Activated T-helper 2 cell treated with anti-CD3 and anti-CD28 coated beads, Interferon-gamma antibody, Interleukin-2, Interleukin-4, amounts not matched to agents 10 μg/mL and 5 μg/mL and 100 μg/mL, durations not matched to agents 14 hours and 24 hours and 36 hours (primary cell): ENCODE data around the gene KIF12. TPM values are rescaled to one million over a fixed set of nuclear protein-coding genes. Genes with fewer than 3 reads are reported as not detected.

Experiments used
- DNase-seq: peaks from one replicate; pipeline ENCODE4 v3.0.0; 2021; ENCODE audit warnings: low spot score
- H3K27ac Mint-ChIP-seq: one replicate; pipeline ENCODE4 v1.8.0; 2021; ENCODE audit warnings: mixed read lengths
- H3K27me3 Mint-ChIP-seq: one replicate; pipeline ENCODE4 v1.8.0; 2021; ENCODE audit warnings: low read depth, mixed read lengths
- H3K36me3 Mint-ChIP-seq: one replicate; pipeline ENCODE4 v1.8.0; 2021; ENCODE audit warnings: low read depth, mixed read lengths
- H3K4me1 Mint-ChIP-seq: one replicate; pipeline ENCODE4 v1.8.0; 2021; ENCODE audit warnings: low read depth, mixed read lengths
- H3K4me3 Mint-ChIP-seq: one replicate; pipeline ENCODE4 v1.8.0; 2021; ENCODE audit warnings: low read depth, mild to moderate bottlenecking, moderate library complexity, mixed read lengths
- H3K9me3 Mint-ChIP-seq: one replicate; pipeline ENCODE4 v1.8.0; 2021; ENCODE audit warnings: mixed read lengths
- intact Hi-C: fragments of 100-400 bp; cut with micrococcal nuclease; formaldehyde crosslinking; loops from one replicate; pipeline ENCODE4 v1.15.1; 2023
- total RNA-seq: library from RNA; stranded (reverse); gene quantifications from 2 replicates; pipeline ENCODE4 v1.2.3, GENCODE V29; 2022

Gene KIF12
- total RNA-seq, 1 donor from 2014 or later = not detected

DNA sequence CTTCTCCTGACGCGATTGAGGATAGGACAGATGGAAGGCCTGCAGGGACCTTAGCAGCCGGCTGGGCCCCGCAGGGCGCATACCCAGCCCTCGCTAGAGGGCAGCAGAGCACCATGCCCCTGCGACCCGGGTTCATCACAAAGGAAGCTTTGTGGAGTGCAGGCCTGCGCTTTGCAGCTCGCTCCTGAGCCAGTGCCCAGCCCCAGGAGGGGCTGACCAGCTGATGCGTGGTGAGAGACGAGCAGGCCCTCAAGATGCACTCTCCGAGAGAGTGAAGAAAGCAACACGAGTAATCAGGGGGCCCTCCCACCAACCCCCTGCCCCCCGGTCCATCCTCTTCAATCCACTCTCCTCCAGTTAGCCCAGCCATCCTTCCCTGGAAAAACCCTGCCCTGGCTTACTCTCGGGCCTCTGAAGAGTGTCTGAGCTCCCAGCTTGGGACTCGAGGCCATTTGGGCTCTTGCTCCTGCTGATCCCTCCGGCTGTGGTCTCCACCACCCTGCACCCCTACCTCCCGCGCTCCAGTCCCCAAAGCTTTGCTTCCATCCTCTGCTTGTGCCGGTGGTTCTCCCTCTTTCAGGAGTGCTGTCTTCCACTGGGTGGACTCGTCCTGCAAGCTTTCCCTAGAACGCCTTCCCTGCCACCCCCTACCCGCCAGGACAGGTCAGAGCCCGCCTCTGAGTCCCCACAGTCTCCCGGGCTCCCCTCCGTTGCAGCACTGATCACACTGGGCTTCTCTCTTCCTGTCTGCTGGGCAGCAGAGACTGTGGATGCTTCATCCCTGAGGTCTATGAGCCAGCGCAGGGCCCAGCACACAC, 9.1 kb upstream of the KIF12 start:
- peaks cover 17% of the 10 kb centered on the region for H3K27me3 Mint-ChIP-seq
- intact Hi-C loops = loop anchor here (1.0 kb wide), 1 partner anchor 183 kb away; no protein-coding TSS in a partner anchor
- no peak overlapping the region for H3K4me3 Mint-ChIP-seq
- H3K36me3 Mint-ChIP-seq = no peaks in the 10 kb centered on the region
- DNase-seq = peak; percentile 36
- H3K4me1 Mint-ChIP-seq = no peaks in the 10 kb centered on the region
- H3K9me3 Mint-ChIP-seq = no peaks in the 10 kb centered on the region
- no peak overlapping the region for H3K27ac Mint-ChIP-seq

DNA sequence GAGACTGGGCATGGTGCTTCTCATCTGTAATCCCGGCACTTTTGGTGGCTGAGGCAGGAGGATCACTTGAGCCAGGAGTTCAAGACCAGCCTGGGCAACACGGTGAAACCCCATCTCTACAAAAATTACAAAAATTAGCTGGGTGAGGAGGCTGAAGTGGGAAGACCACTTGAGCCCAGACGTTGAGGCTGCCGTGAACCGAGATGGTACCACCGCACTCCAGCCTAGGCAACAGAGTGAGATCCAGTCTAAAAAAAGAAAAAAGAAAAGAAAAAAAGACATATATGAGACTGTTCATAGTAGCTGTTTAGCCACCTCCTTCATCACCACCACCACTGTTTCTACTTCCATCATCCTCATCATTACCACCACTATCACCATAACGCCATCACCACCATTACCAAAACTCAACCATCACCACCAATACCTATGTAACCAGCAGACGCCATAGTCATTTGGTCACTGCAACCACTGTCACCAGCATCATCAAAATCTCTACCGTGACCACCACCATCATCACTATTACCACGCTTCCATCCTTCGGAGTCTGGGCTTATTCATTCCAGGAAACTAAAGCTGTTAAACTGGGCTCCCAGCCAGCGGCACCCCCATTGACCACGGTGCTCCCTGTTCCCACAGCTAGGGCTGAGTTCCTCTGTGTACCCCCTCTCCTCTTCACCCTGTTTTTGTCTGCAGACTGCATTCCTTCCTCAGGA, 8.4 kb upstream of the KIF12 start:
- Mint-ChIP-seq H3K36me3 (no peaks in the 10 kb centered on the region), H3K4me1 (no peaks in the 10 kb centered on the region), H3K9me3 (no peaks in the 10 kb centered on the region), H3K4me3 (no peak overlapping the region), H3K27ac (no peak overlapping the region), H3K27me3 (peaks cover 17% of the 10 kb centered on the region)
- DNase-seq = no peak
- intact Hi-C loops = loop anchor here (1.0 kb wide), 1 partner anchor 184 kb away; no protein-coding TSS in a partner anchor

DNA sequence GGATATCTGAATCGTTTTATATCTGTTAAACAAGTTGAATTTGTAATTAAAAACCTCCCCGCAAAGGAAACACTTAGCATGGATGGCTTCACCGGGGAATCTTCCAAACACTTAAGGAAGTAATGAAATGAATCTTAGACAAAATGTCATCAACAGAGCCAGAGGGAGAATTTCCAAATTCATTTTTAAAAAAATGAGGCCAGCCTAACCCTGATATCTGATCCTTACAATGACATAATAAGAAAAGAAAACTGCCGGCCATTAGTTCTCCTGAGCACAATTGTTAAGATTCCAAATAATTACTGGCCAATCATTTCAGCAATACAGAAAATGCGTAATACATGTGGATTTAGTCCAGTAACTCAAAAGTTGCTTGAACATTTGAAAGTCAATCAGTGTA, 6.1 kb upstream of the KIF12 start:
- Mint-ChIP-seq H3K4me3 (no peak overlapping the region), H3K27me3 (peaks cover 16% of the 10 kb centered on the region), H3K9me3 (no peaks in the 10 kb centered on the region), H3K36me3 (no peaks in the 10 kb centered on the region), H3K27ac (no peak overlapping the region), H3K4me1 (no peaks in the 10 kb centered on the region)
- intact Hi-C loops = no loop called here
- DNase-seq = no peak

DNA sequence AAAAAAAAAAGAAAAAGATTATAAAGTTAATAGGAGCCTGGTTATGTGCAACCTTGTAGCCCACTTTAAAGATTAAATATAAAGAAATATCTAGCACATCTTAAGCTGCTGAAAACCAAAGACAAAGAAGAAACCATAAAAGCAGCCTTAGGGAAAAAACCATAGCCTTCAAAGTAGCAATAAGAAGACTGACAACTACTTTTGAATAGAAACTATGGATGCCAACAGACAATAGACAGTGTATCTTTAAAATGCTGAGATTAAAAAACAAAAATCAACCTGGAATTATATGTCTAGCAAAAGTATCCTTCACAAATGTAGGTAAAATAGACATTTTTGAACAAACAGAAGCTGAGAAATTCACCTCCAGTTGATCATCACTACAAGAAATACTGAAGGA, 3.4 kb upstream of the KIF12 start:
- Mint-ChIP-seq H3K4me1 (peaks cover 3% of the 10 kb centered on the region), H3K36me3 (no peaks in the 10 kb centered on the region), H3K9me3 (no peaks in the 10 kb centered on the region), H3K4me3 (no peak overlapping the region), H3K27ac (no peak overlapping the region), H3K27me3 (peaks cover 24% of the 10 kb centered on the region)
- DNase-seq = no peak
- intact Hi-C loops = no loop called here

DNA sequence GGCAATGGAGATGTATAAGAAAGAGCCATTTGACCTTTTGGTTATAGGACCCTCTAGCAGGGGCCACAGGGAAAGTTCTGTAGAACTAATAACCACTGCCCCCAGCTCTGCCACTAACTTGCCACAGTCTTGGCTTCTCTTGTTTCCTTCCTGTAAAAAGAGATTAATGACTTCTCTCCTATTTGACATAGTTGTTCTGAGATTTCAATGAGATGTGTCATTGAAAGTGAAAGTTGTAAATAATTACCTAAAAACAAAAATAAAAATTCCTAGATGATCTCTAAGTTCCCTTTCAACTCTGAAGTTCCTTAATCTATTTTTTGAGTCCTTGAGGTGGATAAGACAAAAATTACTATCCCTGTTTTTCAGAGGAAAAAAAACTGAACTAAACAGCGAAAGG, 1.4 kb upstream of the KIF12 start:
- Mint-ChIP-seq H3K4me1 (peaks cover 3% of the 10 kb centered on the region), H3K27me3 (peaks cover 36% of the 10 kb centered on the region), H3K36me3 (no peaks in the 10 kb centered on the region), H3K4me3 (no peak overlapping the region), H3K9me3 (no peaks in the 10 kb centered on the region), H3K27ac (no peak overlapping the region)
- no peak for DNase-seq
- intact Hi-C loops = no loop called here

DNA sequence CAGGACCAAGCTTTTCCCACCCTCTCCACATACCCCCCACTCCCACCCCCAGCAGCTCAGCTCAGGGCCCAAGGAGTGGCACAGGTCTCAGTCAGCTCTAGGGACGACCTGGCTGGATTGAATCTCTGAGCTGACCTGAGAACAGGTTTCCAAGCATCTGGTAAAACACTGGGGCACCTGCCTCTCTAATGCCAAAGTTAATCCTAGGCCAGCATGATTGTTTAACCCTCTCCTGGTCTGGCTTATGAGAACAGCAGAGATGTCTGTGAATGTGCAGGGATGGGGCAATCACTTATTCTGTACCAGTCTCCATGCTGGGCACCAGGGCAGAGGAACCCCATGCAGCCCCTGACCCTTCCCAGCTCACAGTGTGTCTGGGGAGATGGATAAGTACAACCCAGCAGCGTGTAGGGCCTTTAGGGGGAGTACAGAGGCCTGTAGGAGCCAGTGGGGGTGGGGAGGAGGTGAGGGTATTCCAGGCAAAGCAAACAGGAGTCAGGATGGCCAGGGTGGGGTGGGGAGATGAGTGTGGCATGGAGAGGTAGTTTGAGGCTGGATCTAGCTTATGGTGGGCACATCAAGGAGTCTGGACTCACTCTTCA, 678 bp upstream of the KIF12 start:
- H3K9me3 Mint-ChIP-seq = no peaks in the 10 kb centered on the region
- H3K36me3 Mint-ChIP-seq = no peaks in the 10 kb centered on the region
- peaks cover 3% of the 10 kb centered on the region for H3K4me1 Mint-ChIP-seq
- intact Hi-C loops = no loop called here
- H3K27me3 Mint-ChIP-seq = peaks cover 30% of the 10 kb centered on the region
- no peak overlapping the region for H3K4me3 Mint-ChIP-seq
- no peak overlapping the region for H3K27ac Mint-ChIP-seq
- DNase-seq = no peak

DNA sequence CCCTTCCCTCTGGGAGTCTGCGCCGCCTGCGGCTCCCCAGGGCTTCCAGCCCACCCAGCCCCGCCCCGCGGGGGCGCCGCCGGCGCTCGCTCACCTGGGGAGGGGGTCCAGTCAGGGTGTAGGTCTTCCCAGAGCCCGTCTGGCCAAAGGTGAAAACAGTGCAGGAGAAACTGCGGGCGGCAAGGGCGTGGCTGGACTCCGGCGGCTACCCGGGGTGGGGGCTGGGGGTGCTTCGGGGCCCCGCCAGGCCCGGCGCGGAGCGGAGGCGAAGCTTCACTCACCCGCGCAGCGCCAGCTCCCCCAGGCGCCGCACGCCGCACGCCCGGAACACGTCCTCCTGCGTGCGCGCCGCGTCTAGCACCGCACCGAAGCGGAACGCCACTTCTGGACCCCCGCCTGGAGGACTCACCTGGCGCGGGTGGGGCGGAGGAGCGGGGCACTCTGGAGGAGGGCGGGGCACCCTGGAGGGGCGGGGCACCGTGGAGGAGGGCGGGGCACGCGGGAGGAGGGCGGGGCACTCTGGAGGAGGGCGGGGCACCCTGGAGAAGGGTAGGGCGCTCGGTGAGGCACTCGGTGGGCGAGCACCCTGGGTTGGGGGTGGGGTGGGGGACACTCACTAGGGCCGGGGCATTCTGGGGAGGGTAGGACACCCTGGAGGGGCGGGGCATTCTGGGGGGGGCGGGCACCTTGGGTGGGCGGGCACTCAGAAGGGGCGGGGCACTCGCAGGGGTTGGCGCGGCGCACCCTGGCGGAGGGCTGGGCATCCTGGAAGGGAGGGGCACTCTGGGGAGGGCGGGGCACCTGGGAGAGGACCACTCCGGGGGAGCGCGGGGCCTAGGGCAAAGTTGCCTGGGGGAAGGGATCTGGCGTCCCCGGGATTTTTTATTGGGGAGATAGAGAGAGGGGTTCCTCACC, 814 bp downstream of the KIF12 start:
- H3K4me3 Mint-ChIP-seq = no peak overlapping the region

DNA sequence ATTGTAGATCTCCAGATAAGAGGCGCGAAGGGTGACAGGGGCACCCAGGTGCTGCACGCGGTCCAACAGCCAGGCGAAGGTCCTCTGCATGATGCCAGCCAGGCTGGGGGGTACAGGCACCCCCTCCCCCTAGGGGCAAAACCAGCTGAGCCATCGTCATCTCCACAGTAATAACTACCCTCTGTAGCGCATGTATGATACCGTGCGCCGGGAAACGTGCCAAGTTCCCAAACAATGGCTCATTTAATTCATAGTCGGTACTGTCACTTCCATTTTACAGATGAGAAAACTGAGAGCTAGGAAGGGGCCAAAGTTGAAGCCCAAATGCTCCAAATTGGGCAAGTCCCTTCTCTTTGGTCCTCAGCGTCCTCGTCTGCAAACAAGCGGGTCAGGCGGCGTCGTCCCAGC, 1.5 kb downstream of the KIF12 start:
- H3K9me3 Mint-ChIP-seq = no peaks in the 10 kb centered on the region
- no peak for DNase-seq
- peaks cover 26% of the 10 kb centered on the region for H3K27me3 Mint-ChIP-seq
- H3K4me3 Mint-ChIP-seq = peak overlapping the region; percentile 30
- H3K4me1 Mint-ChIP-seq = peaks cover 3% of the 10 kb centered on the region
- intact Hi-C loops = no loop called here
- H3K36me3 Mint-ChIP-seq = no peaks in the 10 kb centered on the region
- no peak overlapping the region for H3K27ac Mint-ChIP-seq

More for the DNA sequence above, 814 bp downstream of the KIF12 start:
- intact Hi-C loops = no loop called here
- Mint-ChIP-seq H3K4me1 (peaks cover 3% of the 10 kb centered on the region), H3K27ac (no peak overlapping the region), H3K36me3 (no peaks in the 10 kb centered on the region), H3K27me3 (peaks cover 26% of the 10 kb centered on the region), H3K9me3 (no peaks in the 10 kb centered on the region)
- no peak for DNase-seq

DNA sequence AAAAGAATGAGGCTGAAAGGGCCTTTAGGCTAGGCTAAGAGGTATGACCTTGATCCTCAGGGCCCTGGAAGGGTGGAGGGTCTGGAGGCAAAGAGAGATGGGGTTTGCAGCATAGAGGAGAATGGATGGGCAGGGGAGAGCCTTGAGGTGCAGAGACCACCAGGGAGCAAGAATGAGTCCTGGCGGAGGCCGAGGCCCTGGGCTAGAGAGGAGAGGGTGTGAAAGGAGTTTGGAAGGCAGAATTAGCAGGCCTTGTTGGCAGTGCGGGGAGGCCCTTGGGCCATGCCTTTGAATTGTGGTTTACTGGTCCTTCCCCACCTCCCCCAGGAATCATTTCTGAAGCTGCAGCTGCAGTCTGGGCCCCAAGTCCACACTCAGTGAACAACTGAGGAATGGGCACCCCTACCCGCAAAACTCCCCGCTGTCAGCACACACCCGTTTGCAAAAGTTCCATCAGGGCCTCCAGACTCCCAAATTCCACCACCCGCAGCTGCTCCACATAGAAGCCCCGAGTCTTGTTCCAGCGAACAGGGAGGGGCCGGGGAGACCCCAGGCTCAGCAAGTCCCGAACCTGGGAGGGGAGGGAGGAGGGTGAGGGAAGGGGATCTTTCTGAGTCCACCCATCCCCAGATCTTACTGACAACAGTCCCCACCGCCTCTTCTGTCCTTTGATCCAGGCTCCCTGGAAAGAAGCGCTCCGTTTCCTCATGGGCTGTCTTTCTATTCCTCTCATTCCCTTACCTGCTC, 2.1 kb downstream of the KIF12 start:
- intact Hi-C loops = no loop called here
- H3K27me3 Mint-ChIP-seq = peaks cover 26% of the 10 kb centered on the region

DNA sequence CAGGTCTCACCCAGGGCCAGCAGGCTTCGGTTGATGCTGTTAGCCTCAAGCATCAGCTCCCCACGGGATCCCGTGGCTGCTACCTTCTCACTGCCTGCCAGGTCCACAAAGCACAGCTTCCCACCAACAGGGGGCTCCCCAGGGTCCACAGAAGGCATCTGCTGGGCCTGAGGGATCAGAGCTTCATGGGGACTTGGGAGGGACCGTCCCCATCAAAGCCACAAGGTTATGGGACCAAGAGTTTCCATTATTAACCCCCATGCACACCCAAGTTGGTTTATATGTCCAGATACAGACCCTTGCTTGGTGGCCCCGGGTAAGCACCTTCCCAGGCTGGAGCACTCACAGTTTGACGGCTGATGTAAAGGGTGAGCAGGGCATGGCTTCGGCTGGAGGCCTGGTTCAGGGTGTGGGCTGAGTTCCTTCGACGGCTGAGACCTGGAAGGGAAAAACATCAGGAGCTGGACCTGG, 3.0 kb downstream of the KIF12 start:
- intact Hi-C loops = no loop called here
- H3K4me3 Mint-ChIP-seq = no peak overlapping the region
- no peak for DNase-seq
- H3K9me3 Mint-ChIP-seq = no peaks in the 10 kb centered on the region
- H3K27ac Mint-ChIP-seq = no peak overlapping the region
- H3K36me3 Mint-ChIP-seq = no peaks in the 10 kb centered on the region
- peaks cover 23% of the 10 kb centered on the region for H3K27me3 Mint-ChIP-seq
- H3K4me1 Mint-ChIP-seq = peaks cover 3% of the 10 kb centered on the region

More for the DNA sequence above, 2.1 kb downstream of the KIF12 start:
- peaks cover 3% of the 10 kb centered on the region for H3K4me1 Mint-ChIP-seq
- no peak for DNase-seq
- no peaks in the 10 kb centered on the region for H3K36me3 Mint-ChIP-seq
- no peaks in the 10 kb centered on the region for H3K9me3 Mint-ChIP-seq
- no peak overlapping the region for H3K4me3 Mint-ChIP-seq
- H3K27ac Mint-ChIP-seq = no peak overlapping the region

DNA sequence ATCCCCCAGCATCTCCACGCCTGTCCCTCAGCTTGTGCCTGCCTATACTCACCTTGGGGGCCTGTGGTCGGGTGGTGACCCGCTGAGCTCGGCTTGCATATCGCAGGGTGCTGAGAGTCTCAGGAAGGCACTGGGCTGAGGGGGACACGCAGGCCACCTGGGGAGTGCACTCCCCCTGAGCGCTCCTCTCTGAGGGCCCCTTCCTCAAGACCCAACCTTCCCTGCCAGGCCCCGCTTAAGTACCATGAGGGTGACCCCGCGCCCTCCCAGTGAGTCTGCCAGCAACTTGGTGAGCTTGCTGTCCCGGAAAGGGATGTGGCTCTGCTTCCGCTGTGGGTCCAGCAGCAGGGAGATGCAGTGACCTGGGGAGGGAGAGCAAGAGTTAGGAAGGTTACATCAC, 4.1 kb downstream of the KIF12 start:
- intact Hi-C loops = no loop called here
- no peaks in the 10 kb centered on the region for H3K36me3 Mint-ChIP-seq
- H3K4me1 Mint-ChIP-seq = peaks cover 3% of the 10 kb centered on the region
- H3K27me3 Mint-ChIP-seq = peaks cover 20% of the 10 kb centered on the region
- no peak overlapping the region for H3K4me3 Mint-ChIP-seq
- H3K9me3 Mint-ChIP-seq = no peaks in the 10 kb centered on the region
- no peak overlapping the region for H3K27ac Mint-ChIP-seq
- DNase-seq = no peak
